Parathyroid adenoma (tissue), 2 donors: ENCODE measurements around the gene TRAM1L1.
A peak's percentile ranks its signal among the peaks of the same experiment; 100 is the strongest.

Source experiments
- H2AFZ ChIP-seq: fragments of 300-600 bp; sonication (generic); one replicate; pipeline ENCODE4 v1.7.0; 2017; ENCODE audit warnings: antibody characterized with exemption, mild to moderate bottlenecking
- H3K27ac ChIP-seq: fragments of 300-600 bp; sonication (generic); one replicate; pipeline ENCODE4 v1.7.0; 2017
- H3K27me3 ChIP-seq: fragments of 300-600 bp; sonication (generic); one replicate; pipeline ENCODE4 v1.7.0; 2017; ENCODE audit warnings: low read length; ENCODE audit not compliant: control insufficient read depth, insufficient read depth
- H3K36me3 ChIP-seq: fragments of 300-600 bp; sonication (generic); one replicate; pipeline ENCODE4 v1.7.0; 2017; ENCODE audit warnings: low read length; ENCODE audit not compliant: control insufficient read depth, insufficient read depth
- H3K4me1 ChIP-seq: fragments of 300-600 bp; sonication (generic); one replicate; pipeline ENCODE4 v1.7.0; 2017; ENCODE audit warnings: control low read depth
- H3K4me2 ChIP-seq: fragments of 300-600 bp; sonication (generic); one replicate; pipeline ENCODE4 v1.7.0; 2017; ENCODE audit warnings: low read length
- H3K4me3 ChIP-seq: fragments of 300-600 bp; sonication (generic); one replicate; pipeline ENCODE4 v1.7.0; 2017; ENCODE audit warnings: low read depth, low read length
- H3K79me2 ChIP-seq: fragments of 300-600 bp; sonication (generic); one replicate; pipeline ENCODE4 v1.7.0; 2017; ENCODE audit warnings: control low read depth
- H3K9ac ChIP-seq: fragments of 300-600 bp; sonication (generic); one replicate; pipeline ENCODE4 v1.7.0; 2017; ENCODE audit warnings: mild to moderate bottlenecking
- H3K9me3 ChIP-seq: fragments of 300-600 bp; sonication (generic); one replicate; pipeline ENCODE4 v1.7.0; 2017; ENCODE audit warnings: low read length; ENCODE audit not compliant: control insufficient read depth
- TF ChIP-seq, protein P1 (sequence below): fragments of 300-600 bp; sonication (generic); IDR thresholded peaks from one replicate; pipeline ENCODE4 v1.7.0; 2017; ENCODE audit warnings: antibody characterized with exemption, mild to moderate bottlenecking
- donor health status: primary hyperparathyroidism.

TRAM1L1 gene

DNA sequence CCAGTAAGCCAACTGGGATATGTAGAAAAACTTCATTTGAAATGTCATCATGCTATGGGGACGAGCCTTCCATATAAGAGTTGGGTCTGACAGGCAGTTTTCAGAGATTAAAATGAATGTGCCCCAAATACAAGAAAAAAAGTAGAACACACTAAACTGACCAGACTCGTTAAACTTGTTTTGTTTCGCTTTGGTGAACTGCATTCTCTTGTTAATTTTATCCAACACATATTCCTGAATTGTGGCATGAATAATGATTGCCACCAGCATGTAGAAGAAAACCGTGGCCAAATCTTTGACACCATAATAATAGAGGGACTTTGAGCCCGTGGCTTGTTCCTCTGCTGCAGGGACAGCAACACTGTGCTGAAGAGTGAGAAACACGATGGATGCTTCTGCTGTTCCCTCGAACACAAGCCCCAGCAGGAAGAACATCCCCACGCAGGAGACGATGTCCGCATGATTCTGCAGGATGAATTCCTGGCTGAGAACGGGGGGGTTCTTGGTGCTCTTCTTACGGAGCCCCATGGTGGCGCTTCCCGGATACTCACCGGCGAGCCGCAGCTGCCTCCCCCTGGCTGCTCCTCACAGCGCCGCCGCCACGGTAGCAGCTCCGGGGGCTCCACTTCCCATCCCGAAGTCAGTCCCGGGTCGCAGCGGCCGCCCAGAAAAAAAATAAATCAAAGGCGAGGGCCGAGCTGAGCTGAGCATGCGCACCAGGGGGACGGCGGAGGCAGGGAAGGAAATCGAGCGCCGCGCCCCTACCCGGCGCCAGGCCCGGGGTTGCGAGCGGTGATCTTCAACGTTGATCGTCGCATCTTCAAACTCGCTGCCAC is at the start of gene TRAM1L1:
Gene TRAM1L1 (minus strand): TSS at position 711 of the 836 bp plus-strand sequence. CDS start 183 bp downstream, at position 528.
- no peak within 1 kb of the TSS for H3K9ac ChIP-seq
- H3K4me1 ChIP-seq, result no peaks in the 10 kb centered on the region
- H3K79me2 ChIP-seq, result no peaks in the 10 kb centered on the region

DNA sequence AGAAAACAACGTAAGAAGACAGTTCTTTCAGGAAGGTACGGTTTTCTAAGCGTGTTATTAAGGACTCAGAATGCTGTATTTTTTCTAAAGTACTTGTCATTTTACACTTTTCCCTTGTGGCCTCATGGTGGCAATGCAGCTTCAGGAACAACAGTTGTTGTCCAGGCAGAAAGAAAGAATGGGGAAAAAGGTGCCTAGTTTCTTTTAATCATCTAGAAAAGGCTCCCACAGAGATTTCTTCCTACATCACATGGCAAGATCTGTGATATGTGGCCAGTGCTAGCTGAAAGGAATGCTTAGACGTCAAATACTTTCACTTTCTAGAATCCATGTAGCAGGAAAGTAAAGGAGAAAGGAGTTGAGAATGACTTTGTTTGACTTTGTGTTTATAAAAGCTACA is 49.0 kb upstream of the TRAM1L1 start:
- no peak overlapping the region for H3K9ac ChIP-seq

More for the DNA sequence above, at the start of gene TRAM1L1:
- peak within 1 kb of the TSS; percentile 35 for H2AFZ ChIP-seq
- no peak within 1 kb of the TSS for H3K27ac ChIP-seq
- TF ChIP-seq, protein P1, sequence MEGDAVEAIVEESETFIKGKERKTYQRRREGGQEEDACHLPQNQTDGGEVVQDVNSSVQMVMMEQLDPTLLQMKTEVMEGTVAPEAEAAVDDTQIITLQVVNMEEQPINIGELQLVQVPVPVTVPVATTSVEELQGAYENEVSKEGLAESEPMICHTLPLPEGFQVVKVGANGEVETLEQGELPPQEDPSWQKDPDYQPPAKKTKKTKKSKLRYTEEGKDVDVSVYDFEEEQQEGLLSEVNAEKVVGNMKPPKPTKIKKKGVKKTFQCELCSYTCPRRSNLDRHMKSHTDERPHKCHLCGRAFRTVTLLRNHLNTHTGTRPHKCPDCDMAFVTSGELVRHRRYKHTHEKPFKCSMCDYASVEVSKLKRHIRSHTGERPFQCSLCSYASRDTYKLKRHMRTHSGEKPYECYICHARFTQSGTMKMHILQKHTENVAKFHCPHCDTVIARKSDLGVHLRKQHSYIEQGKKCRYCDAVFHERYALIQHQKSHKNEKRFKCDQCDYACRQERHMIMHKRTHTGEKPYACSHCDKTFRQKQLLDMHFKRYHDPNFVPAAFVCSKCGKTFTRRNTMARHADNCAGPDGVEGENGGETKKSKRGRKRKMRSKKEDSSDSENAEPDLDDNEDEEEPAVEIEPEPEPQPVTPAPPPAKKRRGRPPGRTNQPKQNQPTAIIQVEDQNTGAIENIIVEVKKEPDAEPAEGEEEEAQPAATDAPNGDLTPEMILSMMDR, result no peak
- no peaks in the 10 kb centered on the region for H3K27me3 ChIP-seq
- H3K36me3 ChIP-seq, result no peaks in the 10 kb centered on the region
- H3K4me2 ChIP-seq, result peak within 1 kb of the TSS; percentile 64
- no peaks in the 10 kb centered on the region for H3K9me3 ChIP-seq
- peak within 1 kb of the TSS; percentile 81 for H3K4me3 ChIP-seq

DNA sequence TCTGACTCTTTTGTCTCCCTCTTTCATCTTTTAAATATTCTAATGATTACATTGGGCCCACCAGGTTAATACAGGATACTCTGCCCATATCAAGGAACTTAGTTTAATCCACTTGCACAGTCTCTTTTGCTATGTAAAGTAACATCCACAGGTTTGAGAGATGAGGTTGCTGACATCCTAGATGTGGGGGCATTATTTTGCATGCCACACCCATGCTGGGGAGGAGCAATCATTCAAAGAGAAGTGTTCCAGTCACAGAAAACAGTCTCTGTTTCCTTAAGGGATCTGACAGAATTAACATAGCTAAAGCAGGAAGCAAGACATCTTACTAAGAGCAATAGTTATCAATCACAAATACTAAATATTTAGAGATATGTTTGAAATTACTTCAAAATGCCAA is 11.5 kb upstream of the TRAM1L1 start:
- Histone ChIP-seq H3K4me2 (no peak overlapping the region), H3K9me3 (no peaks in the 10 kb centered on the region), H3K4me1 (no peaks in the 10 kb centered on the region), H3K9ac (no peak overlapping the region), H3K4me3 (no peak overlapping the region), H3K27me3 (no peaks in the 10 kb centered on the region), H3K79me2 (no peaks in the 10 kb centered on the region), H2AFZ (no peak overlapping the region), H3K27ac (no peak overlapping the region), H3K36me3 (no peaks in the 10 kb centered on the region)
- TF ChIP-seq, protein P1, result no peak

More for the DNA sequence above, 49.0 kb upstream of the TRAM1L1 start:
- Histone ChIP-seq H3K27me3 (no peaks in the 10 kb centered on the region), H3K36me3 (no peaks in the 10 kb centered on the region), H3K4me2 (peak overlapping the region; percentile 62), H2AFZ (no peak overlapping the region), H3K79me2 (no peaks in the 10 kb centered on the region), H3K27ac (no peak overlapping the region), H3K4me3 (peak overlapping the region; percentile 36), H3K9me3 (no peaks in the 10 kb centered on the region), H3K4me1 (no peaks in the 10 kb centered on the region)
- TF ChIP-seq, protein P1, result no peak

DNA sequence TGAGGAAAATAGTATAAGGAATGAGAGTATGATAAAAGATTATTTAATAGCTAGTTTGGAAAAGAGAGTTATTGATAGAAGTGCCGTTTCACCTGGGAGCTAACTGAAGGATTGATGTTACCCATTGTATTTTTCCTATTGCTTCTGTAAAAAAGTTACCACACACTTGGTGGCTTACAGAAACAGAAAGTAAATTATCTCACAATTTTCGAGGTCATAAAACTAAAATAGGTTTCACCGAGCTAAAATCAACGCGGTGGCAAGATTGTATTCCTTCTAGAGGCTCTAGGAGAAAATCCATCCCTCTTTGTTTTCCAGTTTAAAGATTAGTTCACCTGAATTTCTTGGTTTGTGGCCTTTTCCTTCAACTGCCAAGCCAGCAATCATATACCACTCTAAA is 11.1 kb upstream of the TRAM1L1 start:
- Histone ChIP-seq H3K9ac (no peak overlapping the region), H3K27me3 (no peaks in the 10 kb centered on the region), H3K79me2 (no peaks in the 10 kb centered on the region), H3K36me3 (no peaks in the 10 kb centered on the region), H3K4me1 (no peaks in the 10 kb centered on the region), H3K9me3 (no peaks in the 10 kb centered on the region), H3K4me3 (no peak overlapping the region), H2AFZ (no peak overlapping the region), H3K4me2 (no peak overlapping the region), H3K27ac (no peak overlapping the region)
- TF ChIP-seq, protein P1, result no peak

DNA sequence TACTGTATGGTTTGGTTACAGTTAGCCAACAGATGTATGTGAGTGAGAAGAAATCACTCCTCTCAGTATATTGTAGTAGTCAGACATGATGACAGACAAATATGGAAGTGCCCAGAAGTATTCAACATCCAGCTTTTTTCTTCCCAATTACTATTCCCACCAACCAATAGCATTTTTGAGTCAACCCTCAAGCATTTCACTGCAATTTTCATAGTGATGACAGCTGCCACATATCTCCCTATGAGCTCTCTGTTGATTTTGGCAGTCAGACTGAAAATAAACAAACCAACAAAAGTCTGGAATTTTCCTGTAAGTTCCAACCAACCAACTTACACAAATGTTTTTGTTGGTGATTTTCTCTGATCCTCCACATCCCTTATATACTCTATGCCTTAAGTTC is 8.2 kb upstream of the TRAM1L1 start:
- no peak overlapping the region for H3K27ac ChIP-seq
- H3K36me3 ChIP-seq, result no peaks in the 10 kb centered on the region
- H3K4me2 ChIP-seq, result no peak overlapping the region
- no peak overlapping the region for H2AFZ ChIP-seq
- H3K27me3 ChIP-seq, result no peaks in the 10 kb centered on the region
- TF ChIP-seq, protein P1, result no peak
- no peaks in the 10 kb centered on the region for H3K79me2 ChIP-seq
- no peaks in the 10 kb centered on the region for H3K9me3 ChIP-seq
- no peak overlapping the region for H3K4me3 ChIP-seq
- no peaks in the 10 kb centered on the region for H3K4me1 ChIP-seq
- H3K9ac ChIP-seq, result no peak overlapping the region
